NT2/D1 (cell line): Measurements from ENCODE around the gene SET.

Experiments
- DNase-seq: peaks from one replicate; pipeline ENCODE4 v3.0.0-alpha.2; 2011; ENCODE audit warnings: low read depth, low spot score
- H3K27me3 ChIP-seq: 2 replicates; pipeline ENCODE4 v1.6.0; 2011; ENCODE audit warnings: mild to moderate bottlenecking; ENCODE audit not compliant: insufficient read length, insufficient read depth
- H3K36me3 ChIP-seq: 2 replicates; pipeline ENCODE4 v1.6.1; 2011; ENCODE audit warnings: mild to moderate bottlenecking, low read length, mixed read lengths; ENCODE audit not compliant: insufficient read depth, insufficient read length
- H3K4me1 ChIP-seq: 2 replicates; pipeline ENCODE4 v1.5.1; 2011; ENCODE audit not compliant: insufficient read depth, insufficient read length
- H3K4me3 ChIP-seq: 2 replicates; pipeline ENCODE4 v1.5.1; 2011; ENCODE audit warnings: low read depth; ENCODE audit not compliant: insufficient read length
- H3K9ac ChIP-seq: 2 replicates; pipeline ENCODE4 v1.6.0; 2011; ENCODE audit warnings: low read depth; ENCODE audit not compliant: insufficient read length
- H3K9me3 ChIP-seq: 2 replicates; pipeline ENCODE4 v1.5.1; 2011; ENCODE audit warnings: mild to moderate bottlenecking, low read length; ENCODE audit not compliant: insufficient read depth
- SUZ12 ChIP-seq: IDR thresholded peaks from 2 replicates; pipeline ENCODE4 v1.6.1; 2011; ENCODE audit not compliant: insufficient read length, insufficient read depth; ENCODE audit errors: extremely low read depth
- YY1 ChIP-seq: IDR thresholded peaks from 2 replicates; pipeline ENCODE4 v1.6.1; 2011; ENCODE audit not compliant: insufficient read length, insufficient read depth
- ZNF274 ChIP-seq: IDR thresholded peaks from 2 replicates; pipeline ENCODE4 v1.6.1; 2011; ENCODE audit warnings: mild to moderate bottlenecking, low read depth, low read length

SET gene

DNA sequence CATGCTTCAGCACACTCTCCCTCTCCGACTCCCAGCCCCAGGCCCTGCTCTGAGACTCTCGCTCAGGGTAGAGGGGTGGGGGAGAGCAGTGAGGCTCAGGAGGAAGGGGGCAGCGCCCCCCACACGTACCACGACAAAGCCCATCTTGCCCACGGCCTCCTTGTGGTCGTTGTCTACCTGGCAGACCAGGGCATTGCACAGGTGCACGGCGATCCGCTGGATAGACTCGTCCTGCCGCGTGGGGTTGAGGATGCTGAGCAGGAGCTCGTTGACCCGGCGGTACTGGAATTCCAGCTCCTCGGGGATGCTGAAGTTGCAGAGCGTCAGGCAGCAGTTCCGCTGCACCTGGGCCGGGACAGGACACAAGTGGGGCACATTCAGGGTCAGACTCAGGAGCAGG is 53.4 kb downstream of the SET start:
- H3K36me3 ChIP-seq = peaks cover 22% of the 10 kb centered on the region
- no peaks in the 10 kb centered on the region for H3K27me3 ChIP-seq
- H3K4me1 ChIP-seq = no peaks in the 10 kb centered on the region
- H3K4me3 ChIP-seq = no peak overlapping the region
- H3K9me3 ChIP-seq = no peaks in the 10 kb centered on the region
- H3K9ac ChIP-seq = no peak overlapping the region
- TF ChIP-seq ZNF274 (no peak), YY1 (no peak), SUZ12 (no peak)
- no peak for DNase-seq

DNA sequence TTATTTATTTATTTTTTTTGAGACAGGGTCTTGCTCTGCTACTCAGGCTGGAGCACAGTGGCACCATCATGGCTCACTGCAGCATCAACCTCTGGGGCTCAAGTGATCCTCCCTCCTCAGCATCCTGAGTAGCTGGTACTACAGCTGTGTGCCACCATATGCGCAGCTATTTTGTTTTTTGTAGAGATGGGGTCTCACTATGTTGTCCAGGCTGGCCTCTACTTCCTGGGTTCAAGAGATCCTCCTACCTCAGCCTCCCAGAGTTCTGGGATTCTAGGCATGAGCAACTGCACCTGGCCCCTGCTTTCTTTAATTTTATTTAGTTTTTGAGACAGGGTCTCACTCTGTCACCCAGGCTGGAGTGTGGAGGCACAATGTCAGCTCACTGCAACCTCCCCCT is 54.4 kb downstream of the SET start:
- Histone ChIP-seq H3K27me3 (no peaks in the 10 kb centered on the region), H3K36me3 (peaks cover 22% of the 10 kb centered on the region), H3K9ac (no peak overlapping the region), H3K4me1 (no peaks in the 10 kb centered on the region), H3K9me3 (no peaks in the 10 kb centered on the region), H3K4me3 (no peak overlapping the region)
- TF ChIP-seq SUZ12 (no peak), YY1 (no peak), ZNF274 (no peak)
- no peak for DNase-seq
